GF-D8 (cell line): ENCODE measurements around the gene NUDC.
"Not testable (repeated sequence)": the region's sequence is repeated elsewhere in the genome, so short reads cannot be mapped to it uniquely, and the experiment has no call there.

ENCODE experiments used
- DNase-seq: peaks from one replicate; lab custom pipeline; 2025; lab: John Stamatoyannopoulos, UW

Gene NUDC

DNA sequence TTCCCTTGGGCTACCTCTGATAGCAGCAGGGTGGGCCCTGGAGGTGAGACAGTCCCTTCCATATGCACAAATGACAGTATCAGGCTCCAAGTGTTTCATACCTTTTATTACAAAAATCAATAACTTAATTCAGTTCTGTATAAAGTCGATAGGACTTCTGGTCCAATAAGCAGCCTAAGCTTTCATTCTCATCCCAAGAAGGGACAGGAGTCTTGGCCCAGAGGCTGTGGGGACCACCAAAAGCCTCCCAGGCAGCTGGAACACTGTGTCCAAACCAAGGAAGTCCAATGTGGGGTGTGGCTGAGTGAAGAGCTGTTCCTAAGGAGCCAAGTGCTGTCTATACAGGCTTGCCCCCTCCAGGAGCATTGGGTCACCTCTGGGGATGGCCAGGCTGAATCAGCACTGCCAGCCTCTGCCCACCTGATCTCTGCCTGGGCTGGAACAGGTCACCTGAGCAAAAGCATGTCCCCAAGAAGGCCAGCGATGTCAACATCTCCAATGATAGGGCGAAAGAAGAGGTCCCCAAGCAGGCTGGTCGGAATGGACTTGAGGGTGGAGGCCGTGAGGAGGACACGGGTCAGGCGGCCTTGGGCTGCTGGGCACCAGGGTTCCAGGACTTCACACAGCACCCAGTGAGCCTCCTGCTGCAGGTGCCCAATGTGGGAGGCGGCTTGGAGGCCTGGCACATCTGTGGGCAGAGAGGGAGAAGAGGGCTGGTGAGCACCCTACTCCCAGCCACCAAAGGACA lies 10.0 kb upstream of the NUDC start:
- DNase-seq: no peak

DNA sequence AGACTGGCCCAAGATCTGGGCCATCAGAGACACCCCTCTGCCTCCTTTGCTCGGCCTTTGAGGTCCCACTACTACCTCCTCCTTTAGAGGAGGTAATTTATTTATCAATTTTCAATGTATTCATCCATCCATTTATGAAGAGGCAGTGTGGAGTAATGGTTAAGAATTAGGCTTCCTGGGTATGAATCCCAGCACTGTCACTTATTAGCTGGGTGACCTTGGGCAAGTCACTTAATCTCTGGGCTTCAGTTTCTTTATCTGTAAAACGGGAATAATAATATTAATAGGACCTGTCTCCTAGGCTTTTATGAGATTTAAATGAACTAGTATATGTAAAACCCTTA lies 9.4 kb upstream of the NUDC start:
- no peak for DNase-seq

DNA sequence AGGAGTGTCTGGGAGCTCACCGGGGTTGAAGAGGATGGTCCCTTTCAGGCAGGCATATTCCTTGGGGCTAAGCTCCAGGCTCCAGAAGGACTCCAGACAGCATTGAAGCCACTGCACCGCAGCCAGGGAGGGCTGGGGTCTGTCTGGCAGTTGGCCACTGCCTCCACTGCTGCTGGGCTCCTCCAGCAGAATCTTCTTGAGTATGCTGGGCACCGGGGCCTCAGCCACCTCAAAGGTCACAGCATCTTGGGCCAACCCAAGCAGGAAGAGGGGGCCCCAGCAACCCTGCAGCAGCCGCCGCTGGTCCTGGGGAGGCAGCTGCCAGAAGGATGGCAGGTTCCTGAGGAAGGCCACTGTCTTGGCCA lies 8.2 kb upstream of the NUDC start:
- no peak for DNase-seq

DNA sequence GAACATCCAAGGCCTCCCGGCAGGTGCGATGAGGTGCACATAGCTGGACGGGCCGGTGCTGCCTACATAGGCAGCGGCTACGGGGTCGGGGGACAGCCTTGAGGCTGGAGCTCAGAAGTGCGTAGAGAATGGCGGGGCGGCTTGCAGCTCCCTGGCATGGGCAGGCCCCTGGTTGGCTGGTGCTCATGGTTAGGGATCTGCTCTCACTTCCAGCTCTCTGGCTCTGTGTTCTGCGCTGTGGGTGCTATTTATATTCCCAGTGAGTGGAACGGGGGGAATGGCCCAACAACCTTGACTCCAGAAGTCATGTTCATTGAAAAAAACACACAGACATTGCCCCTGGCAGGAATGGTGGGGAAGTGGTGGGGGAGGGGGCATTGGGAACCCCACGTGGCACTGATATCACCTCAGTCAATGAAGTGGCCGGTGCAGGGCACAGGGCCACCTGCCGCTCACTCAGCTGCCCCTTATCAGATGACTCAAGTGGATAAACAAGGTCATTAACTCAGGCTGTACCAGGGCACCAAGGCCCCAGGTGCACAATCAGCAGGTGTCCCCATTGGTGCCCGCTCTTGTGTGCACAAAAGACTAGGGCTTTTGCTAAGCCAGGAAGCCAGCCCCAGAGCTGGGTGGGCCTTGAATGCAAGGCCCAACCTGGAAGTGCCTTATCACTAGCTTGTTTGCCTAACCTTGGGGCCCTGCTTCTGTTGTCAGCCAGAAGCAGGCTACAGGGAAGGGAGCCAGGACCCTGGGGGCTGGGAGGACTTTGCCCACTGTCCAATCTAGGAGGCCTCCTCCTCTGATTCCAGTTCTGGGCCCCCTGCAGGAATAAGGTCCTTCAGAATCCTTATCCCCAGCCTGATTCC lies 7.6 kb upstream of the NUDC start, which contains the start of gene NR0B2:
Gene NR0B2 (minus strand): TSS at position 222 of the 866 bp plus-strand sequence. CDS start 35 bp downstream, at position 187.
- no peak for DNase-seq

DNA sequence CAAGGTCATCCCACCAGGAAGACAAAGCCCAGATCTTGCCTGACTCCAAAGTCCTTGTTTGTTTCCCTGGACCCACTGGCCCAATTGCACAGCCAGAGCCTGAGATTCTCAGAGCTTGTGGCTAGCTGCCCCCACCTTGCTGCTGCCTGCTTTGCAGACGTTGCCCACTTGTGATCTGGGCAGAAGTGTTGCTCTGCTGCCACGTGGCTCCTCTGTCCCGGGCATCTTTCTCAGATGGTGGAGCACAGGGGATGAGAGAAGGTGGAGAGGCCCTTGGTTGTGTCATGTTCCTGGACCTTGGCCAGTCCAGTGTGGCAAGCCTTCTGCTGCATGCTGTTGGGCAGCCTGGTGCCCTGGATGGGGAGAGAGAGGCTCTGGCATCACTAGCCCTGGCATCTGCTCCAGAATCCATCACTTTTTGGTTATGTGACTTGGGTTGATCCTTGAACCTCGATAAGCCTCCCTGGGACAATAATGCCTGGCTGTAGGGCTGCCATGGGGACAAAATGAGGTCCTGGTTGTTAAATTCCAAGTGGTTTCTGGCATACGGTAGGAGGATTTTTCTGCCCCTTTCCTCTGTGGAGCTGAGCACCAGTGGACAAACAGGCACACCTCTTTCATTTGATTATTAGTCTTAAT lies 6.2 kb upstream of the NUDC start:
- DNase-seq: no peak

DNA sequence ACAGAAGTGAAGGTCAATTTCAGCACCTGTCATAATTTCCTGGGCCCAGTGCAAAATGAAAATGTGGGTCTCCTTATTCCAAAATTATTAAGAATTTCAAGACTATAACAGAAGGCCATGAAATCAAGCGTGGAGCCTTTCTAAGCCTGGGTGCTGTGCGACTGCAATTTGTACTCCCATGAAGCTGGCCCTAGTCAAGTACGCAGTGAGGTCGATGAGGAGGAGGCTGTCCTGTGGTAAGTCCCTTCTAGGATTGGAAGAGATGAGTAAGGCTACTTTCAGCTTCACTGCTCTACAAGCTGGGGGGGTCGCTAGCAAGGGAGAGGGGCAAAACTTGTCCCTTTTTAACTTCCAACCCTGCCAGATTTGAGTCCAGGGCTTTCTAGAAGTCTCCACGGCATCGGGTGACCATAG lies 410 bp upstream of the NUDC start:
- no peak for DNase-seq

DNA sequence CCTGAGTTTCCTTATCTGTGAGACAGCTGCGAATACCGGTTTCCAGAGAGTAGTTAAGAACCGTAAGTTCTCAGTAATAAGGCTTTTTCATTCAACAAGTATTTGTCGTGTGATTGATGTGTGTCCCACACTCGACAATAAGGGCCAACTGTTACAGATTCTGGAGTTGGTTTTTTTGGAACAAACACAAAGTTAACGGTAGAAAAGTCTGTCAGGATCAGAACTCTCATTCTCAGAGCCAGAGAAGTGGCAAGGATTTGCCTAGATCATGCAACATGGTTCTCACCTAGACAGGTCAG lies 837 bp downstream of the NUDC start:
- DNase-seq: no peak

DNA sequence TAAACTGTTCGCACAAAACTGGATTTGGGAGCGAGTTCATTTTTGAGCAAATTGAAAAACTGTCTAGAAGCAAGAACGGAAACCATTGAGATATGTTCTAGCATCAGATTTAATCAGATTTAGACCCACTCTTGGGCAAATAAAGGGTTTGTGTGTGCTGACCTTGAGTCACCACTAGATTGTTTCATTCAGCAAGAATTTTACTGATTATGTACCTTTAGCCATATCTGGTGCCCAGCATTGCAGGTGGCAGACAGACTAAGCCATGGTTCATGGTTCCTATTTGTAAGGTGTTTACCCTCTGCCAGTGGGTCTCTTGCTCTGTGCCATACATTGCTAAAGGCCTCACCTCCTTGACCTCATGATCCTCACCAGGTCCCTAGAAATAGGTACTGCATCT lies 1.4 kb downstream of the NUDC start:
- no peak for DNase-seq

DNA sequence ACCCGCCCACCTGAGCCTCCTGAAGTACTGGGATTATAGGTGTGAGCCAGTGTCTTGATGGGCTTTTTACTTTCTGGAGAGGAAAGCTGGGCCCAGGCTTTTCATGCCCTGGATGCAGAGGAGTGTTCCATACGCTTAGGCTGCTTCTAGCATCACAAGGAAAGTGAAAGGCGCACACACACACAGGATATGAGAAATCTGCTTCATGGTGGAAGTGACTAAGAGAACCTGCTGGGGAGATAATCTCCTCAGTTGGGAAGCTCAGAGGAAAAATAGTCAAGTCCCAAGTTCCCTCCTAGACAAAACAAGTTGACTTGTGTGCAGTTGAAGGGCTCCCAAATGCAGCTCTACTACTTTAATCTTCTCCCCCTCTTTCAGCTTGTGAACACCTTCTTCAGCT lies 2.2 kb downstream of the NUDC start:
- no peak for DNase-seq

DNA sequence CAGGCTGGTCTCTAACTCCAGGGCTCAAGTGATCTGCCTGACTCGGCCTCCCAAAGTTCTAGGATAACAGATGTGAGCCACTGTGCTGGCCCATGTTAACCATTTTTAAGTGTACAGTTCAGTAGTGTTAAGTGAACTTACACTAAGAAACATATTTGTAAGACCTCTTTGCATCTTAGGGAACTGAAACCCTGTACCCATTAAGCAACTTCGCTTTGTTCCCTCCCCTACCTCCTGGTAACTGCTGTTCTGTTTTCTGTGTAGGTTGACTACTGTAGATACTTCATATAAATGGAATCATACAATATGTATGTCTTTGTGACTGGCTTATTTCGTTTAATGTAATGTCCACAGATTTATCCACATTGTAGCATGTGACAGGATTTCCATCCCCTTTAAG lies 11.0 kb downstream of the NUDC start:
- no peak for DNase-seq

DNA sequence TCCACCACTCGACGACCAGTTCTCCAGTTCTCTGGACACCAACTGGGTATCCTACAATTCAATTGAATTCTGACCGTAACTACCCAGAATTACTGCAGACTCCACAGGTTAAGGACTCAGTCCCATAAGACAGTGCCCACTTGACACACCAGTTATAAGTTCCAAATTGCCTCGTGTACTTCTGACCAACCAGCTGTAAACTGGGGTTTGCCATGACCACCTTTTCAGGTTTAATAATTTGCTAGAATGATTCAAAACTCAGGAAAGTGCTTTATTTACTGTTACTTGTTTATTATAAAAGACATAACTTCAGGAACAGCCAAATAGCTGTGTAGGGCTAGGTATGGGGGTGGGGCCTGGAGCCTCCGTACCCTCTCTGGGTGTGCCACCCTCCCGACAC lies 15.3 kb downstream of the NUDC start:
- no peak for DNase-seq

DNA sequence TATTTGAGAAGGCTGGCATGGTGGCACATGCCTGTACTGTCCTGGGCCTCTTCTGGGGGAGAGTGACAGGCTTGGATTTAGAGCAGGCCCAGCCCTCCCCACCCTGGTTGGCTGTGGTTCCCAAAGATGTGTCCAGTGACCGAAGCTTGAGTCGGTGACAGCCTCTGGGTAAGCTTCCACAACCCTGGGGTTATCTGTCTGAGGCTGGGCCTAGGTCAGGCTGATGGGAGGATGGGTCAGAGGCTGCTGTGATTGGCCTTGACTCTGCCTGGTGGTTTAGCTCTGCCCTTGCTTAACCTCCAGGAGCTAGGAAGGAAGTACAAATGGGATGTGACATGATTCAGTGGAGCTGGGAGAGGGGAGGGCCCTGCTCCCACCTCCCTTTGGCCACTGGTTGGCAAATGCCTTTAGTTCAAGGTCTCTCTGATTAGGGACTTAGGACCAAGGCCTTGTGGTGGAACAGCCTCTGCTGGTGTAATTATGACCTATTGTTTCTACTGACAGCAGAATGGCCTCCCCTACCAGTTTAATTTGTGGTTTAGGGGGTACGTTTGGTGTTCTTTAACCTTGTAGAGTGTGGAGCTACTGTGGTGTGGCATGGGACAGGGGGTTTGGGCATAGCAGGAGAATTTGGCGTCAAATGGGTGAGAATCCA lies 16.6 kb downstream of the NUDC start:
- DNase-seq: no peak

DNA sequence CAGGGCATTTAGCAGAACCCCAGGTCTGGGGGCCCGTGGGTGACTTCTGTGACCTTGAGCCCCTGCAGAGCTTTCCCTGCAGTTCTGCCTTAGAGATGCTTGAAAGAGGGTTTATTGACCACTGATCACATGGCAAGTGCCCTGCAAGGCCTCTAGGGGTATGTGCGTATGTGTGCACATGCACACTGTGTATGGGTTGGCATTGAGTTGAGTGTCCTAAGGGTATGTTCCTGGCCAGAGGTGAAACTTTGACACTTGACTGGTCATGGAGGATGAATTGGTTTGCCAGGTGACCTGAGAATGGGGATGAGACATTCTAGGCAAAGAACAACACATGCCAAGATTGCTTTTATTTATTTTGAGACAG lies 17.1 kb downstream of the NUDC start:
- DNase-seq: no peak

DNA sequence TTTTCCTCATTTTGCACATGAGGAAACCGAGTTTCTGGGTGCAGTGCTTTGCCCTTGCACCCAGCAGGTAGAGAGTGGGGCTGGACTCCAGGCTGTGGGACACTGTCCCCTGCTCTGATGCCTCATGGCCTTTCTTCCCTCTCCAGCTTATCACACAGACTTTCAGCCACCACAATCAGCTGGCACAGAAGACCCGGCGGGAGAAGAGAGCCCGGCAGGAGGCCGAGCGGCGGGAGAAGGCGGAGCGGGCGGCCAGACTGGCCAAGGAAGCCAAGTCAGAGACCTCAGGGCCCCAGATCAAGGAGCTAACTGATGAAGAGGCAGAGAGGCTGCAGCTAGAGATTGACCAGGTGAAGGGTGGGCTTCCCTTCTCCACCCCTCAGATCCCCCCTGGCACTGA lies 19.8 kb downstream of the NUDC start:
- DNase-seq: no peak

DNA sequence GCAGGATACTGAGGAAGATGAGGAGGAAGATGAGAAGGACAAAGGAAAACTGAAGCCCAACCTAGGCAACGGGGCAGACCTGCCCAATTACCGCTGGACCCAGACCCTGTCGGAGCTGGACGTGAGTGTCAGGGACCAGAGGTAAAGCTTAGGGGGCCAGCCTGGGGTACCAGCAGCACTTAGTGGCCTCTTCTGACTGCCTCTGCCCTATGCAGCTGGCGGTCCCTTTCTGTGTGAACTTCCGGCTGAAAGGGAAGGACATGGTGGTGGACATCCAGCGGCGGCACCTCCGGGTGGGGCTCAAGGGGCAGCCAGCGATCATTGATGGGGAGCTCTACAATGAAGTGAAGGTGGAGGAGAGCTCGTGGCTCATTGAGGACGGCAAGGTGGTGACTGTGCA lies 21.1 kb downstream of the NUDC start:
- DNase-seq: no peak

DNA sequence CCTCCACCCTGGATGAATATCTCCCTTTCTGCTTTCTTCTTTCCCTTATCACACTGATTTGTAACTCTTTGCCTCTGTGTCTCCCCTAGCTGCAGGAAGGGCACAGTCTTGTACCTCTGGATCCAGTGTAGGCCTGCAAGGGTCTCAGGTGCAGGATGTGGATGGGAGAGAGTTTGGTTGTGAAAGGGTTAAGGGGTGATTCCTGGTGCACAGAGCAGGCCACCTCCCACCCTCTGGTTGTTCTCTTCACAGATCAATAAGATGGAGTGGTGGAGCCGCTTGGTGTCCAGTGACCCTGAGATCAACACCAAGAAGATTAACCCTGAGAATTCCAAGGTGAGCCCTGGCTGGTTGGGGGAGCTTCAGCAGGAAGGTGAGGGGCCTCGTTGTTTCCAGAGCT lies 23.6 kb downstream of the NUDC start:
- DNase-seq: no peak

DNA sequence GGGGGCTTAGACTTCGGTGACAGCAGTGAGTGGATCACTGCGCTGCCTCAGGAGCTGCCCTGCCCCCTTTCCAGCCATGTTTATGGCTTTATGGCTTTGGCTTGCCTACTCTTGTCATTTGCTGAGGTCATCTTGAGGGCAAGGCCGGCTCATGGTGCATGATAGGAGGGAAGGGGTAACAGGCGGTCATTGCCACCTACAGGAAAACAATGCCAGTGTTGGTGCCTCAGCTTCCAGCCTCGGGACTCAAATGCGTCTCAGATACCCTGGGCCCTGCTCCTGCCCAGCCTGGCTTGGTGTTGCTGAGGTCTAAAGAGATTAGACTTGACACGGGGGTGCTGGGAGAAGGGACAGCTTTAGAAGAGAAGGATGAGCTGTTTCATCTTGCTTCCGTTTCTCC lies 24.2 kb downstream of the NUDC start:
- no peak for DNase-seq

DNA sequence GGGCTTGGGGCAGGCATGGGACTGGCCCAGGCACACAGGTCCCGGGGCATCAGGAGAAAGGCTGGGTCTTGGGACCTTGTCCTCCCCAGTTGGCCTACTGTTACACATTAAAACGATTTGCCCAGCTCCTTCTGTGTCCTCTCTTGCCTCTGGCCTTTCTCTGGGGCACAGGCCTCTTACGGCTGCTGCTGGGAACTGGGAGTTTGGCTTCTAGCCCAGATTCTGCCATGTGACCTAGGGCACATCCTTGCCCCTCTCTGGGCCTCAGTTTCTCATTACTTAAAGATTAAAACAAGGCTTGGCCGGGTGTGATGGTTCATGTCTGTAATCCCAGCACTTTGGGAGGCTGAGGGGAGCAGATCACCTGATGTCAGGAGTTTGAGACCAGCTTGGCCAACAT lies 24.7 kb downstream of the NUDC start:
- DNase-seq: no peak

DNA sequence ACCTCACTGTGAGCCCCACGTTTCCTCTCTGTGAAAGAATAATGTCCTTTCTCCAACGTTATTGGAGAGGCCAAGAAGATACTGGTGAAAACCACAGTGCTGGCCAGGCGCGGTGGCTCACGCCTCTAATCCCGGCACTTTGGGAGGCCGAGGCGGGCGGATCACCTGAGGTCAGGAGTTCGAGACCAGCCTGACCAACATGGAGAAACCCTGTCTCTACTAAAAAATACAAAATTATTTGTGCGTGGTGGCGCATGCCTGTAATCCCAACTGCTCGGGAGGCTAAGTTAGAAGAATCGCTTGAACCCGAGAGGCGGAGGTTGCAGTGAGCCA lies 27.1 kb downstream of the NUDC start:
- not testable (repeated sequence) for DNase-seq

DNA sequence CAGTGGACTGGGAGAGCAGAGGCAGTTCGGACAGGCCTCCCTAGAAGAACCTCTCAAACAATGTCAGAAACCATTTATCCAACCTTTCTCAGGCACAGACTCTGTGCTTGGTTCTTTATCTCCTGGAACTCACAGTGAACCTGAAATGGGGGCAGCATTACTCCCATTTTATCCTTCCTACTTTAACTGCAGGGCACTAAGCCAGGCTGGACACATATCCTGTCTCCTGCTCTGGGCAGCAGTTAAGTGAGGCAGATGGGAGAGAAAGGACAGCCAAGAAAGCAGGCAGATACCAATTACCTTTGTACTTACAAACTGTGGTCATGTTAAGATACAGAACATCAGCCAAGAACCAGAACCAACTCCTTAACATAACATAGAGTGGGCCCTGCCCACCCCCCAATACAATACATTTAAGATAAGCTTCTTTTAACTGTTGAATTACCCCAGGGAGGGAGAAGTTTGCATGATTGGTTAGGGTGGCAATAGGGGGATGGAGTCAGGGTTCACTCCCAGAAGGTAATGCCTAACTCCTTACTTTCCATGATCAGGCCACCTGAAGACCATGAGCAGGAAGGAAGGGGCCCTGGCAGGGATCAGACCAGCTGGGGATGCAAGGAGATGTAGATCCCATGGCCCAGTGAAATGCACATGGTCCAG lies 27.9 kb downstream of the NUDC start:
- DNase-seq: no peak

DNA sequence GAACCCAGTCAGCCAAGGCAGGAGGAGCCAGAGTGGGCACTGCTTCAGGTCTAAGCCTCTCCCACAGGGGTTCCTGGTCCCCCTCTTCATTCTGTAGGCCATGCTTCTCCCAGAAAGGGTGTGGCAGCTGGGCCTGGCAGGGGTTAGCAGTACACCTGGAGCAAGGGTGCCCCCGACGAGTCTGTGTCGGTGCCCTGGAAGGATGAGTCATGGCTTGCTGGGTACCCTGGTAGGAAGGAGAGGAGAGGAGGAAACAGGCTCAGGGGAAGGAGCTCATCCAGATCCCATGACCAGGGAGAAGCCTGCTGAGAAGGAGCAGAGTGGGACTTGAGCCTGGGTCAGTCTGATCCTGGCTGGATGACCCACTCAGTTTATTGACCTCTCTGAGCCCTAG lies 28.4 kb downstream of the NUDC start:
- no peak for DNase-seq

DNA sequence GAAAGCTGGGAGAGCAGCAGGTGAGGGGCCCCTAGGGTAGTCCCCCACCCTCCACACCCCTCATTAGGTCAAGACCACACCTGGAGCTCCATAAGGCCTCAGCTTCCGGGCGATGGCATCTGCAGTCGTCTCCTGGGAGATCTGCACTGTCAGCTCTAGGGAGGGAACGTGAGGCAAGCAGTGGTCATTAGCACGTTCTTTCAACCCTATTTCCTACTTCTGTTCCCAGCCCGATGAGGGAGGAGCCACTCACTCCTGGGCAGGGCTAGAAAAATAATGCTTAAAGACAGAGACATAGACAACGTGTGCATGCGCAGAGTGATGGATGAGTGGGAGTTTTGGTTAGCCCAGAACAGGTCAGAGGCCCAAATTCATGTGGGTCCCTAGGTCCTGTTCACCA lies 29.1 kb downstream of the NUDC start:
- DNase-seq: no peak

DNA sequence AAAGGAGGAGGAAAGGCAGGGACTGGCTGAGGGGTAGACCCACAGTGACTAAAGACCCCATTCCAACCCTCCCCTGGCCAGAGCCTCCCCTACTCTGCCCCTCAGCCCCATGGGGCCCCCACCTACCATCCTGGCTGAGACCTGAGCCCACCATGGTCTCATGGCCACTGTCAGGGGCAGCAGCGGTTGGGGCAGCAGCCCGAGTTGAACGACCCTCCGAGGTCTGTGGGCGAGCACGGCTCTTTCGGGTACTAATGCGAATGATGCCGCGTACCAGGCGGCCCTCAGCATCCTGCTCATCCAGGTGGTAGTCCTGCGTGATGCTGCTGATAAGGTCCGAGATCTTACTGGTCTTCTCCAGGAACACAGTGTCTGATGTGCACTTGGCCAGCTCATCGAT lies 29.7 kb downstream of the NUDC start:
- no peak for DNase-seq
